ENCODE results near the gene ADAMTSL2.
"Not testable (repeated sequence)": the region's sequence is repeated elsewhere in the genome, so short reads cannot be mapped to it uniquely, and the experiment has no call there.

DNA sequence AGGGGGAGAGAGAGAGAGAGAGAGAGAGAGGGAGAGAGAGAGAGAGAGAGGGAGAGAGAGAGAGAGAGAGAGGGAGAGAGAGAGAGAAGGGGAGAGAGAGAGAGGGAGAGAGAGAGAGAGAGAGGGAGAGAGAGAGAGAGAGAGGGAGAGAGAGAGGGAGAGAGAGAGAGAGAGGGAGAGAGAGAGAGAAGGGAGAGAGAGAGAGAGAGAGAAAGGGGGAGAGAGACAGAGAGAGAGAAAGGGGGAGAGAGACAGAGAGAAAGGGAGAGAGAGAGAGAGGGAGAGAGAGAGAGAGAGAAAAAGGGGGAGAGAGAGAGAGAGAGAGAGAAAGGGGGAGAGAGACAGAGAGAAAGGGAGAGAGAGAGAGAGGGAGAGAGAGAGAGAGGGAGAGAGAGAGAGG is 29.3 kb downstream of the ADAMTSL2 start:
- TF ChIP-seq, protein P1, sequence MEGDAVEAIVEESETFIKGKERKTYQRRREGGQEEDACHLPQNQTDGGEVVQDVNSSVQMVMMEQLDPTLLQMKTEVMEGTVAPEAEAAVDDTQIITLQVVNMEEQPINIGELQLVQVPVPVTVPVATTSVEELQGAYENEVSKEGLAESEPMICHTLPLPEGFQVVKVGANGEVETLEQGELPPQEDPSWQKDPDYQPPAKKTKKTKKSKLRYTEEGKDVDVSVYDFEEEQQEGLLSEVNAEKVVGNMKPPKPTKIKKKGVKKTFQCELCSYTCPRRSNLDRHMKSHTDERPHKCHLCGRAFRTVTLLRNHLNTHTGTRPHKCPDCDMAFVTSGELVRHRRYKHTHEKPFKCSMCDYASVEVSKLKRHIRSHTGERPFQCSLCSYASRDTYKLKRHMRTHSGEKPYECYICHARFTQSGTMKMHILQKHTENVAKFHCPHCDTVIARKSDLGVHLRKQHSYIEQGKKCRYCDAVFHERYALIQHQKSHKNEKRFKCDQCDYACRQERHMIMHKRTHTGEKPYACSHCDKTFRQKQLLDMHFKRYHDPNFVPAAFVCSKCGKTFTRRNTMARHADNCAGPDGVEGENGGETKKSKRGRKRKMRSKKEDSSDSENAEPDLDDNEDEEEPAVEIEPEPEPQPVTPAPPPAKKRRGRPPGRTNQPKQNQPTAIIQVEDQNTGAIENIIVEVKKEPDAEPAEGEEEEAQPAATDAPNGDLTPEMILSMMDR (IDR thresholded peaks at IDR 0.05) = peak in 1 of 5 experiments; percentile 90
- TF ChIP-seq EP300 (IDR thresholded peaks at IDR 0.05) = not testable (repeated sequence)

Measured in tibial nerve (tissue), 4 donors.